OCI-LY7 (cell line): ENCODE measurements around the gene CRELD1.
"Not testable (repeated sequence)": the region's sequence is repeated elsewhere in the genome, so short reads cannot be mapped to it uniquely, and the experiment has no call there.

Source experiments
- EZH2phosphoT487 ChIP-seq: fragments of 200-600 bp; sonication (generic); IDR thresholded peaks from 2 replicates; pipeline ENCODE4 v1.6.1; 2018; ENCODE audit warnings: low read depth, borderline replicate concordance, mild to moderate bottlenecking, mixed run types, antibody characterized with exemption, low read length, moderate library complexity, mixed read lengths
- TF ChIP-seq, protein P1 (sequence below): fragments of 200-600 bp; sonication (generic); conservative IDR thresholded peaks from 2 replicates; pipeline ENCODE4 v1.5.1; 2014; ENCODE audit warnings: mild to moderate bottlenecking, antibody characterized with exemption, low read length, moderate library complexity, mixed read lengths

DNA sequence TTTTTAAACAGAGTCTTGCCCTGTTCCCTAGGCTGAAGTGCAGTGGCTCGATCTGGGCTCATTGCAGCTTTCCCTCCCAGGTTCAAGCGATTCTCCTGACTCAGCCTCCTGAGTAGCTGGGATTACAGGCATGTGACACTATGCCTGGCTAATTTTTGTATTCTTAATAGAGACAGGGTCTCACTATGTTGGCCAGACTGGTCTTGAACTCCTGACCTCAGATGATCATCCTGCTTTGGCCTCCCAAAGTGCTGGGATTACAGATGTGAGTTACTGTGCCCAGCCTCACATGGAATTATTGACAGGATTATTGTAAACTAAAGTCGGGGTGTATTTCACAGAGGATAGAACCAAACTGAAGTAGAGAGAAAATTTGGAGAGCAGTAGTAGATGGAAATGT is 37.9 kb upstream of the CRELD1 start:
- TF ChIP-seq, protein P1, sequence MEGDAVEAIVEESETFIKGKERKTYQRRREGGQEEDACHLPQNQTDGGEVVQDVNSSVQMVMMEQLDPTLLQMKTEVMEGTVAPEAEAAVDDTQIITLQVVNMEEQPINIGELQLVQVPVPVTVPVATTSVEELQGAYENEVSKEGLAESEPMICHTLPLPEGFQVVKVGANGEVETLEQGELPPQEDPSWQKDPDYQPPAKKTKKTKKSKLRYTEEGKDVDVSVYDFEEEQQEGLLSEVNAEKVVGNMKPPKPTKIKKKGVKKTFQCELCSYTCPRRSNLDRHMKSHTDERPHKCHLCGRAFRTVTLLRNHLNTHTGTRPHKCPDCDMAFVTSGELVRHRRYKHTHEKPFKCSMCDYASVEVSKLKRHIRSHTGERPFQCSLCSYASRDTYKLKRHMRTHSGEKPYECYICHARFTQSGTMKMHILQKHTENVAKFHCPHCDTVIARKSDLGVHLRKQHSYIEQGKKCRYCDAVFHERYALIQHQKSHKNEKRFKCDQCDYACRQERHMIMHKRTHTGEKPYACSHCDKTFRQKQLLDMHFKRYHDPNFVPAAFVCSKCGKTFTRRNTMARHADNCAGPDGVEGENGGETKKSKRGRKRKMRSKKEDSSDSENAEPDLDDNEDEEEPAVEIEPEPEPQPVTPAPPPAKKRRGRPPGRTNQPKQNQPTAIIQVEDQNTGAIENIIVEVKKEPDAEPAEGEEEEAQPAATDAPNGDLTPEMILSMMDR = not testable (repeated sequence)
- TF ChIP-seq EZH2phosphoT487 = not testable (repeated sequence)
